RKO (cell line): Measurements from ENCODE around the gene MARCHF3.
"Not testable (repeated sequence)": the region's sequence is repeated elsewhere in the genome, so short reads cannot be mapped to it uniquely, and the experiment has no call there.

Experiments used
- DNase-seq: peaks from one replicate; pipeline ENCODE4 v3.0.0-alpha.2; 2016; ENCODE audit warnings: low spot score

Gene MARCHF3

GRCh38 chr5:126953640-126954039 is 76.7 kb downstream of the MARCHF3 start:
- no peak for DNase-seq

- no peak for DNase-seq
Observed at GRCh38 chr5:126949475-126949874, 80.9 kb downstream of the MARCHF3 start.

- DNase-seq: no peak
Observed at GRCh38 chr5:126948453-126948852, 81.9 kb downstream of the MARCHF3 start.

DNA sequence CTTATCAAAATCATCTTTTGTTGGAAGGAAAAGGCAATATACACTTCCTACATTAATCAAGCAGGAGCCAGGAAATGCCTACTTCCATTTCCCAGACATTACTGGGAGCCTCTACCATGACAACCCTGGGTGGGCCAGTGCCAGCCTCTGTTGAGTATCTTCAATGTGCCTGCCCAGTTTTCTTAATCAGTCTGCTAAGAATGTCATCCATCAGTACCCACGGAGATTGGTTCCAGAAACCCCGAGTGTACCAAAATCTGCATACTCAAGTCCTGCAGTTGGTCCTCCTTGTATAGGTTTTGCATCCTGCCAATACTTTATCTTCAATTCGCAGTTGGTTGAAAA is 82.4 kb downstream of the MARCHF3 start:
- DNase-seq: no peak

DNA sequence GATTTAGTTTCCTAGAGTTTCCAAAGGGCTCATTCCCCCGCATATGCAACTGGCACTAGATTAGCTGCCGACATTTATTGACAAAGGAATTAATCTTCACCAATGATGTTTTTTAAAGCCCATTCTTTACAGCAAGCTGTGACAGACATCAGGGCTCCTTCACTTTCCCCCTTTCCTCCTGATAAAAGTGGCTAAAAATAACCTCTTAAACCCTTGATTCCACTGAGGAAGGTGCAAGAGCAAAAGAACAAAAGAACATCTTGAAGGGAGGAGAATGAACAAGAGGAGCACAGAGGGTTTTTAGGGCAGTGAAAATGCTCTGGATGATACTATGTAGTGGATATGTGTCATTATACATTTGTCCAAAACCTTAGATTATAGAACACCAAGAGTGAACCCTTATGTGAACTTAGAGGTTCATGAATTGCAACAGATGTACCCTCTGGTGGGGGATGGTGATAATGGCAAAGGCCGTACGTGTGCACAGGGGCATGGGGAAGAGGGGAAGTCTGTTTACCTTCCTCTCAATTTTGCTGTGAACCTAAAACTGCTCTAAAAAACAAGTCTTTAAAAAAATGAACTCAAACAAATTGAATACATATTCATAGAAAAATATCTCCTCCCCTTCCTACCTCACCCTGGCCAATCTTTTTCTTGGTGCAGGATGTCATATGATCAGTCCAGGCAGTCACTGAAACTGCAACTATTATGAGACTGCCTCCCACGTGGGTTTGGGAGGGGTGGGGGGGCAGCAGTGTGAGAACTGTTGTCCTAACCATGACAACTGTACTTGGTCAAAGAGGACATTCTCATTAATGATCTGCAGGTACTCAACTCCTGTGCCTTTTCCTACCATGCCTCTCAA is 83.0 kb downstream of the MARCHF3 start:
- no peak for DNase-seq

DNA sequence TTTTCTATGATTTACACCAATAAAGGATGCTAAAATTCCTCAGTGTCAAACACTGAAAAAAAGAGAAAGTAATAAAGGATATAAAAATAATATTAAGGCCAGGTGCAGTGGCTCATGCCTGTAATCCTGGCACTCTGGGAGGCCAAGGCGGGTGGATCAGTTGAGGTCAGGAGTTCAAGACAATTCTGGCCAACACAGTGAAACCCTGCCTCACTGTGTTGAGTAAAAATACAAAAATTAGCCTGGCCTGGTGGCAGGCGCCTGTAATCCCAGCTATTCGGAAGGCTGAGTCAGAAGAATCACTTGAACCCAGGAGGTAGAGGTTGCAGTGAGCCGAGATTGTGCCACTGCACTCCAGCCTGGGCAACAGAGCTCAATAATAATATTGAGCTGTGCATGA is 87.5 kb downstream of the MARCHF3 start:
- DNase-seq: not testable (repeated sequence)

GRCh38 chr5:126941403-126941802 is 89.0 kb downstream of the MARCHF3 start:
- no peak for DNase-seq

GRCh38 chr5:126939887-126940286 is 90.5 kb downstream of the MARCHF3 start:
- DNase-seq: no peak

DNA sequence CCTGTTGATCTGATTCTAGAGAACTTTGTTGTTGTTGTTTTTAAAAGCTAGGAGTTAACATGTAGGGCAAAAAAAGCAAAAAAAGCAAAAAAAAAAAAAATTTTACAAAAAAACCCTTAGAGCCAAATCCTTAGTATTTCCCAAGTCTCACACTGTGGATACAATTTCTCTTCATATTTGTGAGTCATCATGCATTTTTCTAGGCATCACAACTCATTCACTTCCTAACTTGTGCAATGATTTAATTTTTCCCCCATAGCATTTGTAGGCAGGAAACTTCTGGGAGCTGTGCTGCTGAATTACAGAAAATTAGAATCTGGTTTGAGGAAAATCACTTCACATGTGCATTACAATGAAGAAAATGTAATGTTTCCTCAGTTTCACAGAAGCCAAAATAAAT is 91.9 kb downstream of the MARCHF3 start:
- peak; percentile 43 for DNase-seq

- no peak for DNase-seq
Observed at GRCh38 chr5:126937771-126938170, 92.6 kb downstream of the MARCHF3 start.

DNA sequence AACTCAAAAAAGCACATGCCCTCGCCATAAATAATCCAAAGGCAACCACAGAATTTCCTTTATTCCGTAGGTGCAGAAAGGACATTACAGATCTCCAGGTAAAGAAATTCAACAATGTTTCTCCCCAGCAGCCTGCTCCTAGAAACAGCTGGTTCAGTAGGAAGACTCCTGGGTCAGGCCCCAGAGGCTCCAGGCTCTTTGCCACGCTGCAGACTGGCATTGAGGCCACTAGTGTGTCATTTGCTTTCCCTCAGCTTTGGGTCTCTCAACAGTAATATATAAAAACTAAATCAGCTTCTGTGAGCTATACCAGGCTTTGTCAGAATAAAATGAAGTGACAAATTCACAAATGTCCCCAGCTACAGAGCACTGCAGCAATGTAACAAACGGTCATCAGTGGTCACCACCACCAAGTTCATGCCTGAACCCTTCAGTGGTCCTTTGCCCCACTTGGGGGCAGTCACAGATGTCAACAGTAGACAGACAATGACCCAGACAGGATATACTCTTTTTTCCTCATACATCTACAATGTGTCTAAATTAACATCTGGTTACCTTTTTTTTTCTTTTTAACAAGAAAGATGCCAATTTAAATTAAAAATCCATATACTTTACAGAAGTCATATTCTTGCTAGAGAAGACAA is 93.5 kb downstream of the MARCHF3 start:
- DNase-seq: no peak

DNA sequence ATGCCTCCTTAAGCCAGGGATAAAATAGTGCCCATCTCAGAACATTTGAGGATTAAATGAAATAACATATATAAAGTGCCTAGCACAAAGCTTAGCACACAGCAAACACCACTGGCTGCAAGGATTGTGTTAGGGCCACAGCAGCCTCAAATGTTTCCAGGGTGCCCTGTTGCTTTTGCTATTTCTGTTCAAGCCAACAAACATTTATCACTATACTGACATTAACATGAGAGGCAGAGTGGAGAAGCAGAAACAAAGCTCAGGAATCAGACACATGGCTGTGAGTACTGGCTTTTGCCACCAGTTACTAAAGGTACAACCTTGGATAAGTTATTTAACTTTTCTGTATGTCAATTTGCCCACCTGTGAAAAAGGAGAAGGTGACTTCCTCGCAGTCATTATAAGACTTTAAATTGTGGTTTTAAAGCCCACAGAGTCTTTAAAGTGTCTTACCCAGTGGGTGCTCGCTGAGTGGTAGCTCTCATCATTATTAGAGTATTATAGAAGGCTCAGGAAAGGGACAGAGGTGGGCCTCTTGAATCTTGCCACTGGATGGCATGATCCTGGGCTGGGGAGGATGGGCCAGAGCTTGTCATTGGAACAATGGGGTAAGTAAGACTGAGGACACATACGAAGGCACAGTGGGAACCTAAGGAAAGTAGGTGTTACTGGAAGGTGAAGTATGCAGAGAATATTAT is 98.2 kb downstream of the MARCHF3 start:
- no peak for DNase-seq

DNA sequence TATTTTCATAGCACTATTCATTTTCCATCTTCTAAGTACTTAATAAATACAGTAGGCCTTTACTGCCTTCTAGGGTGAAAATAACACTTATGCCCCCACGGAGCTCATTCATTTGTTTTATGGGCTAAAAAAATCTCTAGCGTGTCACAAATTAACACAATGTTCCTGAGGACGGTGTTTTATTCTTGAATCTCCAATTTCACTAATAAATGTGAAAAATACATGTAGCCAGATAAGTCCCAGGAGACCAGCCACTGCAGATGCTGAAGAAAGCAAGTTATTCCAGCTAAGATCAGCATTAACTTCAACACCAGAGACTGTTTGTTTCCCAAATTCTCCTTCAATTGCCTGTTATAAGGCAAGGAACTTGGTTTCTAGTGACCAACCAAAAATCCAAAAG is 102.3 kb downstream of the MARCHF3 start:
- DNase-seq: no peak

- DNase-seq: no peak
Observed at GRCh38 chr5:126927429-126927828, 102.9 kb downstream of the MARCHF3 start.

- DNase-seq: no peak
Observed at GRCh38 chr5:126926187-126926586, 104.2 kb downstream of the MARCHF3 start.

DNA sequence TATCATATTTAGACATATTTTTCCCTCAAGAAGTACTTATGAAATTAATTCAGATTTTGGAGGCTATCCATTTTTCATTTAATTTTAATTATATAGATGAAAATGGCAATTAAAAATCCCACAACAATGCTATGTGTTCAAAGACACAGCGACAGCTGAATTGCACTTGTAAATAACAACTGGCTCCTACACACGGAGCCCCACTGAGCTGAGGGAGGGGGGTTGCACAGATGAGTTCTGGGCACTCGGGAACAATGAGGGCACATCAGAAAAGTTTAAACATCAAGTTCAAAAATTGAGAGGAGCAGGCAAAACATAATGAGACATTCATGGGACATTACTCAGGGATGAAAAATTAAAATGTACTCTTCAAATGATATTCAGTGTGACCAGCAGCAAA is 104.9 kb downstream of the MARCHF3 start:
- DNase-seq: no peak

- no peak for DNase-seq
Observed at GRCh38 chr5:126924331-126925033, 105.9 kb downstream of the MARCHF3 start.

- no peak for DNase-seq
Observed at GRCh38 chr5:126921241-126922091, 108.9 kb downstream of the MARCHF3 start.

DNA sequence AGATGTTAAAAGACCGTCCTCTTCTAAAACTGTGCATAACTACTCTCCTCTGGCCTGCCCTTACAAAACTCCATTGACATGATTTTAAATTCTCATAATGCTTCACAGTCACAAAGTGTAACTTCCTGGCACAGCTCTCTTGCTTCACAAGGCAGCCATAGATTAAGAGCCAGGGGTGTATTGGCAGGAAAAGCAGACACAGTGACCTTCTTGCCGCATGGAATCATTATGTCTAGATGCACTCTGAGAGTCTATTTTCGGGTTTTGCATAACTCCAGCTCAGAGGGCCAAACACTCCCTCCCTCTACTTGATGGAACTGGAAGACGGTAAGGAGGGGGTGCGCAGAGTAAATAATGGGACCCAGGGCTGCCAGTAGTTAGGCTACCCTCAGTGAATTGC is 110.1 kb downstream of the MARCHF3 start:
- DNase-seq: no peak

GRCh38 chr5:126919566-126919965 is 110.8 kb downstream of the MARCHF3 start:
- DNase-seq: no peak

DNA sequence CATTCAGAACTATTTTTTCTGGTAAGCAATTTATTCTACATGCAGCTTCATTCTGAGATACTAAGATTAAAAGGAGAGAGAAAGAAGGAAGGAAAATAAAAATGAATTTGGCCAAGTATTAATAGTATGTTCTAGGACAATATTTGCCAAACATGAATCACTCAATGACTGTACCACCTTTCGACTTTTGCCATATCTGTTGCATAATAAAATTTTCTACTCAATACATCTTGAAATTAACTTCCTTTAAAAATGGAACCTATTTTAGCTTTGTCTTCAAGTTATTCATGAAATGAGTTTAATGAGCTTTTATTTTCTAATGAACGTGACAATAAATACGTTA is 111.8 kb downstream of the MARCHF3 start:
- no peak for DNase-seq
